ENCODE measurements around the gene TCL1A. TPM values are rescaled to one million over a fixed set of nuclear protein-coding genes. Genes with fewer than 3 reads are reported as not detected.

TCL1A gene
- total RNA-seq, 1 experiment from 2014 or later: 0.30 TPM

GRCh38 chr14:95677179-95677835 is 36.6 kb downstream of the TCL1A start:
- BruUV-seq (replicated peaks): no TSS peak
- TF ChIP-seq SP1 (IDR thresholded peaks at IDR 0.05; ENCODE audit: low read depth) (no peak), SRF (IDR thresholded peaks at IDR 0.05; ENCODE audit: low read depth) (no peak)
- Histone ChIP-seq H3K4me1 (ENCODE audit: control insufficient read depth in 1 of 2, insufficient read depth in 2 of 2, low read length in 2 of 2) (no peaks in the 10 kb centered on the region), H3K9me3 (ENCODE audit: control insufficient read depth in 1 of 2, insufficient read depth in 1 of 2, low read depth in 1 of 2, low read length in 2 of 2) (no peaks in the 10 kb centered on the region), H3K79me2 (ENCODE audit: insufficient read depth, low read length) (no peaks in the 10 kb centered on the region), H3K4me2 (ENCODE audit: low read length) (no peak overlapping the region), H2AFZ (ENCODE audit: low read depth, low read length, poor library complexity, severe bottlenecking) (no peak overlapping the region), H3K9ac (ENCODE audit: low read length) (no peak overlapping the region), H3K27me3 (ENCODE audit: insufficient read depth, low read length) (peaks cover 38% of the 10 kb centered on the region), H3K9me2 (ENCODE audit: insufficient read depth) (no peaks in the 10 kb centered on the region), H3K27ac (ENCODE audit: low read depth, low read length) (no peak overlapping the region), H4K20me1 (ENCODE audit: insufficient read depth) (no peaks in the 10 kb centered on the region), H3K36me3 (ENCODE audit: control insufficient read depth in 1 of 2, insufficient read depth in 2 of 2, low read length in 2 of 2) (no peaks in the 10 kb centered on the region), H3K4me3 (replicated peaks in 1 of 2; ENCODE audit: low read depth in 1 of 2, low read length in 2 of 2) (no peak overlapping the region)
- intact Hi-C loops (cut with micrococcal nuclease): no loop called here
- POLR2A ChIA-PET: no interaction called here
- CTCF ChIA-PET: no interaction called here
- RAD21 ChIA-PET (ENCODE audit: low non-redundant PET in 1 of 2, low total read pairs in 2 of 2, uncharacterized antibody in 2 of 2, unreplicated experiment in 2 of 2): no interaction called here
- DNase-seq (ENCODE audit: low read depth, low spot score) (no peak), ATAC-seq (no peak)

GRCh38 chr14:95675486-95675885 is 38.4 kb downstream of the TCL1A start:
- no peak overlapping the region for H3K9ac ChIP-seq (ENCODE audit: low read length)
- CTCF ChIA-PET: no interaction called here
- POLR2A ChIA-PET: no interaction called here
- no peak overlapping the region for H3K27ac ChIP-seq (ENCODE audit: low read depth, low read length)
- RAD21 ChIA-PET (ENCODE audit: low non-redundant PET in 1 of 2, low total read pairs in 2 of 2, uncharacterized antibody in 2 of 2, unreplicated experiment in 2 of 2): no interaction called here
- ATAC-seq (no peak), DNase-seq (ENCODE audit: low read depth, low spot score) (no peak)
- H3K4me1 ChIP-seq (ENCODE audit: control insufficient read depth in 1 of 2, insufficient read depth in 2 of 2, low read length in 2 of 2): no peaks in the 10 kb centered on the region
- TF ChIP-seq MAX (IDR thresholded peaks at IDR 0.05): no peak
- peaks cover 52% of the 10 kb centered on the region for H3K27me3 ChIP-seq (ENCODE audit: insufficient read depth, low read length)
- no peaks in the 10 kb centered on the region for H3K36me3 ChIP-seq (ENCODE audit: control insufficient read depth in 1 of 2, insufficient read depth in 2 of 2, low read length in 2 of 2)
- H3K4me2 ChIP-seq (ENCODE audit: low read length): no peak overlapping the region
- intact Hi-C loops (cut with micrococcal nuclease): no loop called here
- no peaks in the 10 kb centered on the region for H3K79me2 ChIP-seq (ENCODE audit: insufficient read depth, low read length)
- no peaks in the 10 kb centered on the region for H4K20me1 ChIP-seq (ENCODE audit: insufficient read depth)
- no peaks in the 10 kb centered on the region for H3K9me3 ChIP-seq (ENCODE audit: control insufficient read depth in 1 of 2, insufficient read depth in 1 of 2, low read depth in 1 of 2, low read length in 2 of 2)
- H2AFZ ChIP-seq (ENCODE audit: low read depth, low read length, poor library complexity, severe bottlenecking): no peak overlapping the region
- H3K9me2 ChIP-seq (ENCODE audit: insufficient read depth): no peaks in the 10 kb centered on the region
- H3K4me3 ChIP-seq (replicated peaks in 1 of 2; ENCODE audit: low read depth in 1 of 2, low read length in 2 of 2): no peak overlapping the region
- no TSS peak for BruUV-seq (replicated peaks)

Data from HCT116 (cell line).